Measurements from ENCODE around the gene ATP6V0C. TPM values are rescaled to one million over a fixed set of nuclear protein-coding genes. Genes with fewer than 3 reads are reported as not detected.
"Not testable (repeated sequence)": the region's sequence is repeated elsewhere in the genome, so short reads cannot be mapped to it uniquely, and the experiment has no call there.

Gene ATP6V0C
- total RNA-seq, 1 donor from 2014 or later, result 311 TPM

DNA sequence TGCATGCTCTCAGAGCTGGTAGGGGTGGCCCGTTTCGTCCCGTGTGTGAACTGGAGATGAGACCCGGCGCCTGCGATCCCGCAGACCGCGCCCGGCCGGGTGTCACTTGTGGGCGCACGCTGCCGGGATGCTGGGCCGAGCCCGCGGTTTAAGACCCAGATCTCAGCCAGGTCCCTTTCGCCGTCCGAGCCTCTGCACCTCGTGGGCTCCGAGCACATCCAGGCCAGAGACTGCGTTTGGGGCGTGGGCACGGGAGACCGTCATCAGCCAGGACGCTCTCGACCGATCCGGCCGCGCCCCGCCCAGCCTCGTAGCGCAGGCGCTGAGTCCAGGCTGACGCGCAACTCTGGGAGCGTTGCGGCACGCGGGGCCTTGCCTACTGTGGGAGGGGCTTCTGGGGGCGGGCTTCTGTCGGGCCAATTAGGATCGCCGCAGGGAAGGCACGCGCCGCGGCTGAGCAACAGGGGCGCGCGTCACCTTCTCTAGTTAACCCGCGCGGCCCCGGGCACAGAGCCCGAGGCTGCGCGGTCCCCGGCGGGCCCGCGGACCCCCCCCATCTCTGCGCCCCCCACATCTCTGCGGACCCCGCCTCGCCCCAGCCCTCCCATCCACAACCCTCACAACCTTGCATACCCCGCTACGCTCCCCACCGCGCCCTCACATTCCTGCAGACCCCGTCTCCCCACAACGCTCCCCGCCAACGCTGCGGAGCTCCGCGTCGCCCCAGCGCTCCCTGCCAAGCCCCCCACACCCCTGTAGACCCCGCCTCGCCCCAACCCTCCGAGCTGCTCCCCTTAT, 18.1 kb downstream of the ATP6V0C start:
- DNase-seq (ENCODE audit: low read depth) (peak; percentile 90), FAIRE-seq (no peak)
- Mint-ChIP-seq H3K27me3 (ENCODE audit: low read depth, unreplicated experiment) (no peaks in the 10 kb centered on the region), H3K4me1 (ENCODE audit: low read depth, unreplicated experiment) (peaks cover 10% of the 10 kb centered on the region), H3K27ac (ENCODE audit: unreplicated experiment) (peak overlapping the region; percentile 90), H3K36me3 (ENCODE audit: low read depth, unreplicated experiment) (peaks cover 2% of the 10 kb centered on the region), H3K4me3 (ENCODE audit: unreplicated experiment) (peak overlapping the region; percentile 83), H3K9me3 (ENCODE audit: unreplicated experiment) (no peaks in the 10 kb centered on the region)
- Histone ChIP-seq H2AFZ (ENCODE audit: low read depth, low read length) (peak overlapping the region; percentile 73), H3K27ac (ENCODE audit: low read depth, low read length) (peak overlapping the region; percentile 59), H3K36me3 (ENCODE audit: insufficient read depth, low read length) (no peaks in the 10 kb centered on the region), H3K4me3 (ENCODE audit: insufficient read depth, low read depth, low read length) (peak overlapping the region; percentile 54), H3K4me1 (ENCODE audit: insufficient read depth, low read length) (peaks cover 16% of the 10 kb centered on the region), H3K9me3 (ENCODE audit: insufficient read depth, low read depth, low read length) (no peaks in the 10 kb centered on the region), H3K4me2 (ENCODE audit: low read length) (peak overlapping the region; percentile 92), H3K79me2 (ENCODE audit: insufficient read depth, low read length) (no peaks in the 10 kb centered on the region), H3K27me3 (ENCODE audit: insufficient read depth, low read length) (no peaks in the 10 kb centered on the region), H3K9ac (ENCODE audit: low read length) (peak overlapping the region; percentile 72), H4K20me1 (ENCODE audit: insufficient read depth, low read length) (peaks cover 4% of the 10 kb centered on the region)
- TF ChIP-seq EZH2 (IDR thresholded peaks at IDR 0.05; ENCODE audit: insufficient read depth, low read length) (no peak), CTCF (IDR thresholded peaks at IDR 0.05; ENCODE audit: insufficient read depth, low read depth, low read length) (no peak)

DNA sequence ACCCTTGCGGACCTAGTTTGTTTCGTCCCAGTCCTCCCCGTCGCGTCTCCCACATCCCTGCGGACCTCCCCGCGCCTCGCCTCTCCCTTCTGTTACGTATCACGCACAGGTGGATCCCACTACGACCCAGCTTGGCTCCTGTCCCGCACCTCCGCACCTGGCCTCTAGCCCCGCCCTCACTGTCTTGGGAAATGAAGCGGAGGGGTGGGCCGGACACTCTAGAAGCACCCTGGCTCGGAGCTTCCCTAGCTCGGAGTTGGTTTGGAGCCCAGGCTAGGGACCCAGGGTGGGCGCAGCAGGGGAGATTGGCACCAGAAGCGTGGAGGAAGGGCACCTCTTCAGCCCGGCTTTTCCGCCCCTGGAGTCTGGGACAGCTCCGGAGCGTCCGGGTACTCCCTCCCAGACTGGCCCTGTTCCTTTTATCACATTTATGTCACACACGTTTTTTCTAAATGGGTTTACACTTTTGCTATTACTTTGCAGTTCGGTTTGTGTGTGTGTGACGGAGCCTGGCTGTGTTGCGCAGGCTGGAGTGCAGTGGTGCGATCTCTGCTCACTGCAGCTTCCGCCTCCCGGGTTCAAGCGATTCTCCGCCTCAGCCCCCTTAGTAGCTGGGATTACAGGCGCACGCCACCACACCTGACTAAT, 18.9 kb downstream of the ATP6V0C start:
- TF ChIP-seq CTCF (IDR thresholded peaks at IDR 0.05; ENCODE audit: insufficient read depth, low read depth, low read length), result no peak
- no peak for TF ChIP-seq EZH2 (IDR thresholded peaks at IDR 0.05; ENCODE audit: insufficient read depth, low read length)
- no peaks in the 10 kb centered on the region for H3K27me3 ChIP-seq (ENCODE audit: insufficient read depth, low read length)
- H3K9ac ChIP-seq (ENCODE audit: low read length), result peak overlapping the region; percentile 72
- H3K4me1 ChIP-seq (ENCODE audit: insufficient read depth, low read length), result peaks cover 20% of the 10 kb centered on the region
- DNase-seq (ENCODE audit: low read depth), result peak; percentile 26
- H3K79me2 ChIP-seq (ENCODE audit: insufficient read depth, low read length), result no peaks in the 10 kb centered on the region
- H3K9me3 ChIP-seq (ENCODE audit: insufficient read depth, low read depth, low read length), result no peaks in the 10 kb centered on the region
- Mint-ChIP-seq H3K27ac (ENCODE audit: unreplicated experiment) (peak overlapping the region; percentile 90), H3K36me3 (ENCODE audit: low read depth, unreplicated experiment) (peaks cover 2% of the 10 kb centered on the region), H3K4me3 (ENCODE audit: unreplicated experiment) (peak overlapping the region; percentile 83), H3K27me3 (ENCODE audit: low read depth, unreplicated experiment) (no peaks in the 10 kb centered on the region), H3K9me3 (ENCODE audit: unreplicated experiment) (no peaks in the 10 kb centered on the region), H3K4me1 (ENCODE audit: low read depth, unreplicated experiment) (peaks cover 14% of the 10 kb centered on the region)
- H3K4me2 ChIP-seq (ENCODE audit: low read length), result peak overlapping the region; percentile 92
- H3K27ac ChIP-seq (ENCODE audit: low read depth, low read length), result peak overlapping the region; percentile 18
- H2AFZ ChIP-seq (ENCODE audit: low read depth, low read length), result peak overlapping the region; percentile 3
- no peaks in the 10 kb centered on the region for H4K20me1 ChIP-seq (ENCODE audit: insufficient read depth, low read length)
- FAIRE-seq, result no peak
- peak overlapping the region; percentile 54 for H3K4me3 ChIP-seq (ENCODE audit: insufficient read depth, low read depth, low read length)
- no peaks in the 10 kb centered on the region for H3K36me3 ChIP-seq (ENCODE audit: insufficient read depth, low read length)

- not testable (repeated sequence) for H2AFZ ChIP-seq (ENCODE audit: low read depth, low read length); H3K36me3 ChIP-seq (ENCODE audit: insufficient read depth, low read length); H3K9me3 ChIP-seq (ENCODE audit: insufficient read depth, low read depth, low read length); H3K36me3 Mint-ChIP-seq (ENCODE audit: low read depth, unreplicated experiment); FAIRE-seq; H3K9me3 Mint-ChIP-seq (ENCODE audit: unreplicated experiment); H3K27me3 Mint-ChIP-seq (ENCODE audit: low read depth, unreplicated experiment); DNase-seq (ENCODE audit: low read depth); H4K20me1 ChIP-seq (ENCODE audit: insufficient read depth, low read length); H3K27me3 ChIP-seq (ENCODE audit: insufficient read depth, low read length); H3K79me2 ChIP-seq (ENCODE audit: insufficient read depth, low read length); H3K27ac ChIP-seq (ENCODE audit: low read depth, low read length)
- Histone ChIP-seq H3K4me3 (ENCODE audit: insufficient read depth, low read depth, low read length) (peak overlapping the region; percentile 54), H3K4me1 (ENCODE audit: insufficient read depth, low read length) (peaks cover 20% of the 10 kb centered on the region), H3K4me2 (ENCODE audit: low read length) (peak overlapping the region; percentile 92), H3K9ac (ENCODE audit: low read length) (peak overlapping the region; percentile 72)
- Mint-ChIP-seq H3K4me1 (ENCODE audit: low read depth, unreplicated experiment) (peaks cover 14% of the 10 kb centered on the region), H3K4me3 (ENCODE audit: unreplicated experiment) (peak overlapping the region; percentile 83), H3K27ac (ENCODE audit: unreplicated experiment) (peak overlapping the region; percentile 90)
These were observed 19.5 kb downstream of the ATP6V0C start for GRCh38 chr16:2533142-2533755.
